PC-9 (cell line): ENCODE measurements around the gene UNC119. TPM values are rescaled to one million over a fixed set of nuclear protein-coding genes. Genes with fewer than 3 reads are reported as not detected.

Experiments used
- BruUV-seq: library from RNA; stranded (reverse); fragments of 400-500 nt; replicated peaks from 2 replicates; lab custom pipeline; 2021; lab: Mats Ljungman, UMichigan
- CTCF ChIA-PET: fragments of 300-600 bp; sonication (Branson Sonifier 250); formaldehyde crosslinking; loops from one replicate; lab custom pipeline; 2022; ENCODE audit warnings: antibody characterized with exemption; lab: Charles Lee
- POLR2A ChIA-PET: fragments of 300-600 bp; sonication (Branson Sonifier 250); formaldehyde crosslinking; loops from one replicate; lab custom pipeline; 2022; ENCODE audit warnings: antibody characterized with exemption; ENCODE audit not compliant: unreplicated experiment; lab: Charles Lee
- DNase-seq, 2 experiments: peaks; one replicate each; pipeline versions ENCODE4 v3.0.0 to v3.0.0-alpha.2; 2015 to 2022; ENCODE audit warnings: mixed read lengths in 1 of 2
- H2AFZ ChIP-seq: fragments of 200-600 bp; sonication (generic); 2 replicates; pipeline ENCODE4 v1.8.1; 2017; ENCODE audit warnings: antibody characterized with exemption
- H3F3A ChIP-seq: fragments of 200-600 bp; sonication (generic); 2 replicates; pipeline ENCODE4 v1.8.1; 2017; ENCODE audit warnings: antibody characterized with exemption, mild to moderate bottlenecking, low read depth; ENCODE audit not compliant: insufficient read depth
- H3K27ac ChIP-seq: fragments of 200-600 bp; sonication (generic); 2 replicates; pipeline ENCODE4 v1.6.1; 2016; ENCODE audit warnings: mixed run types
- H3K27me3 ChIP-seq: fragments of 200-600 bp; sonication (generic); 2 replicates; pipeline ENCODE4 v1.6.1; 2016; ENCODE audit warnings: low read depth, mixed run types; ENCODE audit not compliant: insufficient read depth
- H3K36me3 ChIP-seq: fragments of 200-600 bp; sonication (generic); 2 replicates; pipeline ENCODE4 v1.6.1; 2016; ENCODE audit warnings: low read depth, mixed run types
- H3K4me1 ChIP-seq: fragments of 200-600 bp; sonication (generic); replicated peaks from 2 replicates; pipeline ENCODE4 v1.6.1; 2016; ENCODE audit warnings: mixed run types; ENCODE audit not compliant: insufficient read depth
- H3K4me2 ChIP-seq: fragments of 200-600 bp; sonication (generic); 2 replicates; pipeline ENCODE4 v1.6.1; 2017; ENCODE audit warnings: mixed run types
- H3K4me3 ChIP-seq: fragments of 200-600 bp; sonication (generic); 2 replicates; pipeline ENCODE4 v1.6.1; 2016; ENCODE audit warnings: mixed run types
- H3K79me2 ChIP-seq: fragments of 200-600 bp; sonication (generic); 2 replicates; pipeline ENCODE4 v1.6.1; 2017; ENCODE audit warnings: low read depth, mixed run types
- H3K9me2 ChIP-seq: fragments of 200-600 bp; sonication (generic); 2 replicates; pipeline ENCODE4 v1.8.1; 2017; ENCODE audit warnings: mild to moderate bottlenecking; ENCODE audit not compliant: insufficient read depth
- H3K9me3 ChIP-seq: fragments of 200-600 bp; sonication (generic); 2 replicates; pipeline ENCODE4 v1.8.1; 2016; ENCODE audit warnings: low read depth; ENCODE audit not compliant: insufficient read depth
- H4K20me1 ChIP-seq: fragments of 200-600 bp; sonication (generic); 2 replicates; pipeline ENCODE4 v1.8.1; 2017; ENCODE audit not compliant: insufficient read depth
- CTCF ChIP-seq: fragments of 200-600 bp; sonication (generic); conservative IDR thresholded peaks from 2 replicates; pipeline ENCODE4 v1.6.1; 2017; ENCODE audit warnings: mixed run types, antibody characterized with exemption, mild to moderate bottlenecking, moderate library complexity
- EZH2 ChIP-seq: fragments of 200-600 bp; sonication (generic); IDR thresholded peaks from 2 replicates; pipeline ENCODE4 v1.8.0; 2017; ENCODE audit warnings: antibody characterized with exemption, low read depth
- intact Hi-C: fragments of 100-400 bp; cut with micrococcal nuclease; formaldehyde crosslinking; loops from one replicate; pipeline ENCODE4 v1.10.0; 2022; ENCODE audit not compliant: unreplicated experiment
- total RNA-seq: library from RNA; stranded (reverse); gene quantifications from 2 replicates; pipeline ENCODE4 v1.2.3, GENCODE V29; 2021

The UNC119 gene
- total RNA-seq, 1 experiment from 2014 or later: 48.8 TPM

GRCh38 chr17:28567604-28568003, 15.2 kb upstream of the UNC119 start:
- H3K4me1 ChIP-seq: peaks cover 23% of the 10 kb centered on the region
- H4K20me1 ChIP-seq: no peaks in the 10 kb centered on the region
- no peak overlapping the region for H3K4me3 ChIP-seq
- no peaks in the 10 kb centered on the region for H3K27me3 ChIP-seq
- no peaks in the 10 kb centered on the region for H3K36me3 ChIP-seq
- CTCF ChIA-PET: no interaction called here
- peaks cover 9% of the 10 kb centered on the region for H3F3A ChIP-seq
- H2AFZ ChIP-seq: no peak overlapping the region
- no peaks in the 10 kb centered on the region for H3K9me3 ChIP-seq
- no peak overlapping the region for H3K4me2 ChIP-seq
- intact Hi-C loops: no loop called here
- TF ChIP-seq EZH2 (no peak), CTCF (no peak)
- POLR2A ChIA-PET: no interaction called here
- peaks cover 11% of the 10 kb centered on the region for H3K79me2 ChIP-seq
- no peaks in the 10 kb centered on the region for H3K9me2 ChIP-seq
- H3K27ac ChIP-seq: no peak overlapping the region
- no peak for DNase-seq
- BruUV-seq: no TSS peak

GRCh38 chr17:28563475-28563874, 11.1 kb upstream of the UNC119 start:
- BruUV-seq: no TSS peak
- intact Hi-C loops: no loop called here

GRCh38 chr17:28555022-28555421, 2.6 kb upstream of the UNC119 start:
- POLR2A ChIA-PET: no interaction called here
- peaks cover 7% of the 10 kb centered on the region; the same call in 1 of the 2 replicates for H3K4me1 ChIP-seq
- intact Hi-C loops: no loop called here
- CTCF ChIA-PET: no interaction called here
- H3K4me3 ChIP-seq: no peak overlapping the region
- peaks cover 8% of the 10 kb centered on the region for H4K20me1 ChIP-seq
- no peak overlapping the region for H2AFZ ChIP-seq
- no peaks in the 10 kb centered on the region for H3K9me2 ChIP-seq
- peaks cover 7% of the 10 kb centered on the region; the same call in 1 of the 2 replicates for H3F3A ChIP-seq
- no peak overlapping the region for H3K27ac ChIP-seq
- peaks cover 4% of the 10 kb centered on the region; the same call in 1 of the 2 replicates for H3K36me3 ChIP-seq
- no peak overlapping the region for H3K4me2 ChIP-seq
- no peaks in the 10 kb centered on the region for H3K9me3 ChIP-seq
- TF ChIP-seq EZH2: no peak
- no peak for TF ChIP-seq CTCF
- no TSS peak for BruUV-seq
- no peaks in the 10 kb centered on the region for H3K27me3 ChIP-seq
- peaks cover 5% of the 10 kb centered on the region; the same call in 1 of the 2 replicates for H3K79me2 ChIP-seq
- no peak for DNase-seq

More at GRCh38 chr17:28563475-28563874, 11.1 kb upstream of the UNC119 start:
- H3K9me3 ChIP-seq: no peaks in the 10 kb centered on the region
- DNase-seq: peak; percentile 44 to 52
- H4K20me1 ChIP-seq: no peaks in the 10 kb centered on the region
- POLR2A ChIA-PET: no interaction called here
- TF ChIP-seq EZH2 (no peak), CTCF (no peak)
- peaks cover 9% of the 10 kb centered on the region; the same call in 1 of the 2 replicates for H3F3A ChIP-seq
- no peak overlapping the region for H3K4me3 ChIP-seq
- H3K4me1 ChIP-seq: peaks cover 6% of the 10 kb centered on the region
- H3K9me2 ChIP-seq: no peaks in the 10 kb centered on the region
- H3K4me2 ChIP-seq: peak overlapping the region; percentile 15; the same call in 1 of the 2 replicates
- H3K27ac ChIP-seq: no peak overlapping the region
- no peaks in the 10 kb centered on the region for H3K27me3 ChIP-seq
- CTCF ChIA-PET: no interaction called here
- peaks cover 4% of the 10 kb centered on the region; the same call in 1 of the 2 replicates for H3K36me3 ChIP-seq
- H3K79me2 ChIP-seq: no peaks in the 10 kb centered on the region
- no peak overlapping the region for H2AFZ ChIP-seq
